Measurements from ENCODE around the gene VSTM1. TPM values are rescaled to one million over a fixed set of nuclear protein-coding genes. Genes with fewer than 3 reads are reported as not detected.

VSTM1 gene
- total and polyA plus RNA-seq, 2 of the 8 experiments (the other 6 are each of a cell fraction or from before 2014, with no cell fraction given), result 0.12 to 0.65 TPM

GRCh38 chr19:54095136-54095858, 31.6 kb upstream of the VSTM1 start (continued):
- TF ChIP-seq CBX8 (IDR thresholded peaks at IDR 0.05; ENCODE audit: borderline replicate concordance, low read depth, low read length) (no peak), TCF12 (IDR thresholded peaks at IDR 0.05; ENCODE audit: low read depth, low read length) (no peak), MAFK (IDR thresholded peaks at IDR 0.05; ENCODE audit: low read depth, low read length) (no peak), ASH2L (IDR thresholded peaks at IDR 0.05; ENCODE audit: low read length) (no peak)
